Amniotic epithelial cell (primary cell): ENCODE data around the gene UBTD2.

Source experiments
- DNase-seq: peaks from one replicate; pipeline ENCODE4 v3.0.0-alpha.2; 2010; ENCODE audit warnings: low read depth

UBTD2 gene

DNA sequence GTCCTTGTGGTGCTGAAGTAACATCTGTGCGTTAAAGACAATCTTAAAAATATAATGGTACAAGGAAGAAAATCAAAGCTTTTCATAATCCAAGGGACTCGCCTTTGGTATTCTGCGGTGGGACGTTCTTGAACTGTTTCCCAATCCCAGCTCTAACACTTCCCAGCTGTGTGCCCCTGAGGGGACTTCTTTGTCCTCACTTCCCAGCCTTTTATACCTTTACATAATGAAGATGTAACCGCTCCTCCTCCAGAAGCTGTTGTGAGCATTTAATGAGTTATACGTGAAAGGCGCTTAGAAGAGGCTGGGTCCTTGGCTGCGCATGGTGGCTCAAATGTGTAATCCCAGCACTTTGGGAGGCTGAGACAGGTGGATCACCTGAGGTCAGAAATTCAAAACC, 112.4 kb downstream of the UBTD2 start:
- no peak for DNase-seq

- DNase-seq: no peak
Measured at GRCh38 chr5:172170251-172170701, 113.3 kb downstream of the UBTD2 start.

DNA sequence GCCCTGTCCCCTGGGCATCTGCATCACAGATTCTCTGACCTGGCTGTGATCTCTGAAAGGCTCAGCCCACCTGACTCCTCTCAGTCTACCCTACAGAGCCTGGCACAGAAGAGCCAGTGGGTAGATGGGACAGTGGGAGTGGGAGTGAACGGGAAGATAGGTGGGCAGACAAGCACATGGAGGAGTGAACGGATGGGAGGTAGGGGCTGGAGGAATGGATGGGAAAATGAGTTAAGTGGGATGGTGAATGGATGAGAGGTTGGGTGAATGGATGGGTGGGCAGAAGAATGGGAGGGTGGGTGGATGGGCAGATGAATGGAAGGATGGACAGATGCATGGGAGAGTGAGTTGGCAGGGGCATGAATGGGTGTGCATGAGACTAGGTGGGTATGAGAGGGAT, 114.3 kb downstream of the UBTD2 start:
- DNase-seq: no peak

DNA sequence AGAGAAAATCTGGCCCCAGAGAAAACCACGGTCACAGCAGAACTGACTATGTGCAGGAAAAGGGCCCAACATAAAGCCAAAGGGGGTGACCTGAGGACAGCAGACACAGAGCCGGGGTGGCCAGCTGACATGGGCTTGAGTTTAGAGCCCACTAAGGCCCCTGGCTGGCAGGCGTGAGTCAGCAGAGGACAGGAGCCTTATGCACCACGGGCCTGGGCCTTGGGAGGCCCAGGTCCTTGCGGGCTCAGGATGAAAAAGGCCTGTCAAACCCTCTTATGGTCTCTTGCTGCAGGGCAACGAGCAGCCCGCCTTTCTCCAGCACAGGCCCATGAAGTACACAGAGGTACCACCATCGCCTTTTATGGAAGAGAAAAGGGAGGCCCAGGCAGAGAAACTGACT, 115.3 kb downstream of the UBTD2 start:
- no peak for DNase-seq

DNA sequence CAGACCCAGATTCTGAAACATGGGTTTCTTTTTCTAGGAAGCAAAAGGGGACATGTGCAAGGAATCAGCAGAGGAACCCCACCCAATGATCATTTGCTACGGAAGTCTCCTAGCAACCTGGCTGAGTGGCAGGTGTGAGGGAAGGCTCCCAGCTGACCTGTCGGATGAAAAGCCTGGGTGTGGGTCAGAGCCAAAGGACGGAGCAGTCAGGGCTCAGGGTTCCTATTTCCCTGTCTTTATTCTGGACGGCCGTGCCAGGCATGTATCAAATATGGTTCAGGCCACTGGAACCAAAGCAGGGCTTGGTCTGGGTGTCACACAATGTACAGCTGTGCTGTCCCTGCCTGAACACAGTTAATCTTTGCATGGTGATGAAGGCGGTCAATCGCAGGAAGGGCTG, 115.7 kb downstream of the UBTD2 start:
- DNase-seq: no peak

- DNase-seq: no peak
Measured at GRCh38 chr5:172166030-172166826, 117.3 kb downstream of the UBTD2 start.

GRCh38 chr5:172165465-172165864, 118.1 kb downstream of the UBTD2 start:
- no peak for DNase-seq

DNA sequence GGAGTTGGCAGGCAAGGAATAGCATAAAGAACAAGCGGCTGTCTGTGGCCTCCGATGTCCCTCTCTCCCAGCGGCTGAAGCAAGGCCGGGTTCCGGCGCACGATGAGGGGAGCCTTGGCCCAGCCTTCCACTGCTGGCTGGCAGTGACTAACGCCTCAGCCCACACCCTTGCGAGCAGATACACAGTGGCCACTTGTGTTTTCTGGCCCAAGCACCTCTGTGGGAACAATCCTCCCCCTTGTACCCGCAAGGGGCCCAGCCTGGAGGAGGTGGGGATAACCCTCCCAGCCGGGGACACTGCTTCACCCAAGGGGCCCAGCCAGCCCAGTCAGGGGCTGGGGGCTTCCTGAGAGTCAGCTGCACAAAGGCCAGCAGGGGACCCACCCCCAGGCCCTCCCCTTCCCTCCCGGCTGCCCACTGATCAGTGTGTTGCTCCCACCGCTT, 118.8 kb downstream of the UBTD2 start:
- DNase-seq: no peak

DNA sequence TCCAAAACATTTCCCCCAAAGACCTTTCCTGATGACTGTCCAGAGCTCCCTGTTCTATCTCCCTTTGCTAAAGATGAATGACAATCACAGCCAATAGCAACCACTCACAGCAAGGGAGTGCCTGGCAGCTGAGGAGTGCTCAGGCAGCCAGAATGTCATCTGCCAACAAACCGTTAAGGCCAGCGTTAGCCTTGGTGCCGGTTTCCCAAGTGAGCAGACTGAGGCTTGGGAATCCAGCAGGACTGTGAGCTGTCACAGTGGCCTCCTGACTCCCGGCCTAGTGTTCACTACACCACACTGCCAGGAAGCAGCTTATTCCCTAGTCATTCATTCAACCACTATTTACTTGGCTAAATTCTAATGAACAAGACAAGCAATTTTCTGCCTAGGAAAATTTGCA, 120.2 kb downstream of the UBTD2 start:
- no peak for DNase-seq

- DNase-seq: no peak
Measured at GRCh38 chr5:172162987-172163343, 120.6 kb downstream of the UBTD2 start.

DNA sequence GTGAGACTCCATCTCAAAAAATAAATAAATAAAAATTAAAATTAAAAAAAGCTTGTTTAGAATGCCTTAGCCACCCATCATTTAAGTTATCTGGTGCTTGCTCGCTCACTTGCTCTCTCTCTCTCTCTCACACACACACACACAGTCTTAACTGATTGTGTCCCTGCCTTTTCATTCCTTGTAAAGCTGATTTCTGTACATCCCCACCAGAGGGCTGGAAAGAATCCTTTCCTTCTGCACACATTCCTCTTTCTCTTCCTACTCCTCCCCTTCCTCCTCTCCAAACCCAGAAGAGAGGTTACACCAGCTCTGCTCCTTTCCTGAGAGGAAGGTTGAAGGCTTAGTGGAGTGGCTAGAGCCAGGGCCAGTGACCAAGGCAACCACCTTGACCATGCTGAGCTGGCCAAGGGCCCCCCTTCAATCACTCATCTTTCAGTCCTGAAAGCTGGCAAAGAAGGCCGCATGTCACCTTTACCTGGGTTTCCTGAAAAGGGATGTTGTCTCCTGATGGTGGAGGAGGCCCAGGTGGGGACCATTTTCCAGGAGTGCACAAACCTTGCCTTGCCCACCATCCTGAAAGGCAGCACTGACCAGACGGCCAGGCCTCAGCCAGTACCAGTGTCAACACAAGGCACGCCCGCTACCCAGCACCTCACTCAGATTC, 121.1 kb downstream of the UBTD2 start:
- DNase-seq: peak; percentile 35

DNA sequence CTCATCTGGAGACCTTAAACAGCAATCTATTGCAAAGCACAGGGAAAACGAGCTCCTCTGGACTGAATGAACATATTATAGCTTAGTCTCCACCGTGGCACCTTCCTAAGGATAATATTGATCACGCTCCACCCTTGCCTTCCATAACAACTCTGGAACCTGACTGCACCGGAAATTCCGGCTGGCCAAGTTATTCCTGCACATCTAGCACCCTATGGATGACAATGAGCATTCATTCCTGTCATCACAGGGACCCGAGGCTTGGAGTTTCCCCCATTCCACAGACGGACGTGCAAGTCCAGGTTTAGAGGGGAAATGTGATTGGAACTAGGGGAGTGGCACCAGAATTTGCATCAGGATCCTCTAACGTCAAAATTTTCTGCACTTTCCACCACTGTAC, 123.1 kb downstream of the UBTD2 start:
- no peak for DNase-seq
